H9 (cell line): ENCODE data around the gene TTC33. TPM values are rescaled to one million over a fixed set of nuclear protein-coding genes. Genes with fewer than 3 reads are reported as not detected.
A peak's percentile ranks its signal among the peaks of the same experiment; 100 is the strongest.

ENCODE experiments used
- DNase-seq: peaks from one replicate; pipeline ENCODE4 v3.0.0-alpha.2; 2017
- H2AFZ ChIP-seq: one replicate; pipeline ENCODE4 v1.6.1; 2013; ENCODE audit warnings: mild to moderate bottlenecking, low read length, control low read depth, moderate library complexity
- H2AK5ac ChIP-seq: 2 replicates; pipeline ENCODE4 v1.6.1; 2013; ENCODE audit warnings: low read length, control low read depth, mixed read lengths; ENCODE audit not compliant: insufficient read length
- H2BK120ac ChIP-seq: one replicate; pipeline ENCODE4 v1.6.1; 2013; ENCODE audit warnings: low read depth, mild to moderate bottlenecking, low read length, control low read depth, inconsistent platforms; ENCODE audit not compliant: poor library complexity, severe bottlenecking
- H2BK12ac ChIP-seq: 2 replicates; pipeline ENCODE4 v1.6.1; 2013; ENCODE audit warnings: low read length, control low read depth, mixed read lengths, low read depth; ENCODE audit not compliant: insufficient read length
- H2BK15ac ChIP-seq: 2 replicates; pipeline ENCODE4 v1.6.1; 2013; ENCODE audit warnings: low read depth, low read length, control low read depth
- H2BK20ac ChIP-seq: one replicate; pipeline ENCODE4 v1.6.1; 2013; ENCODE audit warnings: low read depth, mild to moderate bottlenecking, low read length, control low read depth, inconsistent platforms; ENCODE audit not compliant: poor library complexity, severe bottlenecking
- H2BK5ac ChIP-seq: 2 replicates; pipeline ENCODE4 v1.6.1; 2013; ENCODE audit warnings: low read length, control low read depth, mixed read lengths; ENCODE audit not compliant: insufficient read length
- H3K14ac ChIP-seq: 2 replicates; pipeline ENCODE4 v1.6.1; 2013; ENCODE audit warnings: low read length, control low read depth; ENCODE audit not compliant: insufficient read depth
- H3K18ac ChIP-seq: 2 replicates; pipeline ENCODE4 v1.6.1; 2013; ENCODE audit warnings: low read depth, mild to moderate bottlenecking, mixed read lengths, low read length, control low read depth; ENCODE audit not compliant: insufficient read length
- H3K23ac ChIP-seq: 2 replicates; pipeline ENCODE4 v1.6.1; 2013; ENCODE audit warnings: low read length, control low read depth, mixed read lengths, low read depth; ENCODE audit not compliant: insufficient read length
- H3K23me2 ChIP-seq: 2 replicates; pipeline ENCODE4 v1.6.1; 2013; ENCODE audit warnings: low read depth, mild to moderate bottlenecking, mixed read lengths, low read length, control low read depth; ENCODE audit not compliant: insufficient read length, poor library complexity, severe bottlenecking
- H3K27ac ChIP-seq: 2 replicates; pipeline ENCODE4 v1.5.1; 2013; ENCODE audit warnings: low read length, control low read depth, mixed read lengths, low read depth; ENCODE audit not compliant: insufficient read length
- H3K27me3 ChIP-seq: 2 replicates; pipeline ENCODE4 v1.6.1; 2013; ENCODE audit warnings: low read length, control low read depth, inconsistent platforms; ENCODE audit not compliant: insufficient read depth
- H3K4ac ChIP-seq: 2 replicates; pipeline ENCODE4 v1.6.1; 2013; ENCODE audit warnings: low read depth, mild to moderate bottlenecking, control low read depth, inconsistent platforms, low read length, moderate library complexity
- H3K4me1 ChIP-seq: 2 replicates; pipeline ENCODE4 v1.6.1; 2013; ENCODE audit warnings: low read length, control low read depth, inconsistent platforms; ENCODE audit not compliant: insufficient read depth
- H3K4me2 ChIP-seq: 2 replicates; pipeline ENCODE4 v1.6.1; 2013; ENCODE audit warnings: low read length, control low read depth, mixed read lengths; ENCODE audit not compliant: insufficient read length, insufficient read depth
- H3K56ac ChIP-seq: 2 replicates; pipeline ENCODE4 v1.6.1; 2013; ENCODE audit warnings: low read depth, mild to moderate bottlenecking, mixed read lengths, low read length, control low read depth; ENCODE audit not compliant: insufficient read length
- H3K79me1 ChIP-seq: 2 replicates; pipeline ENCODE4 v1.6.1; 2013; ENCODE audit warnings: low read depth, mild to moderate bottlenecking, moderate library complexity, low read length, control low read depth, inconsistent platforms; ENCODE audit not compliant: insufficient read depth, poor library complexity, severe bottlenecking
- H3K79me2 ChIP-seq: 2 replicates; pipeline ENCODE4 v1.6.1; 2013; ENCODE audit warnings: low read length, control low read depth, inconsistent platforms; ENCODE audit not compliant: insufficient read depth
- H3K9ac ChIP-seq: 2 replicates; pipeline ENCODE4 v1.6.1; 2013; ENCODE audit warnings: low read length, control low read depth, mixed read lengths; ENCODE audit not compliant: insufficient read length; ENCODE audit errors: extremely low read depth
- H3K9me3 ChIP-seq: one replicate; pipeline ENCODE4 v1.6.1; 2013; ENCODE audit warnings: low read depth, low read length, inconsistent platforms; ENCODE audit not compliant: control insufficient read depth
- H3T11ph ChIP-seq: one replicate; pipeline ENCODE4 v1.6.1; 2013; ENCODE audit warnings: mild to moderate bottlenecking, low read length, control low read depth, inconsistent platforms
- H4K20me1 ChIP-seq: one replicate; pipeline ENCODE4 v1.6.1; 2013; ENCODE audit not compliant: control insufficient read depth, insufficient read length, insufficient read depth
- H4K5ac ChIP-seq: 2 replicates; pipeline ENCODE4 v1.6.1; 2013; ENCODE audit warnings: low read depth, mild to moderate bottlenecking, mixed read lengths, low read length, control low read depth; ENCODE audit not compliant: insufficient read length
- H4K8ac ChIP-seq: replicated peaks from 2 replicates; pipeline ENCODE4 v1.6.1; 2013; ENCODE audit warnings: low read length, control low read depth, mixed read lengths, low read depth; ENCODE audit not compliant: insufficient read length
- H4K91ac ChIP-seq: 2 replicates; pipeline ENCODE4 v1.6.1; 2013; ENCODE audit warnings: low read depth, mild to moderate bottlenecking, moderate library complexity, mixed read lengths, low read length, control low read depth; ENCODE audit not compliant: insufficient read length
- H3K27ac Mint-ChIP-seq, 3 experiments: 2 replicates in 2 of 3; 3 replicates in 1 of 3; pipeline ENCODE4 v1.8.0; 2020 to 2021; ENCODE audit warnings: mixed read lengths in 3 of 3, mild to moderate bottlenecking in 1 of 3, moderate library complexity in 1 of 3
- H3K27me3 Mint-ChIP-seq: 2 replicates; pipeline ENCODE4 v1.8.0; 2021; ENCODE audit warnings: low read depth, mild to moderate bottlenecking, moderate library complexity, mixed read lengths
- H3K36me3 Mint-ChIP-seq, 3 experiments: 2 replicates in 2 of 3; 3 replicates in 1 of 3; pipeline ENCODE4 v1.8.0; 2020 to 2021; ENCODE audit warnings: low read depth in 3 of 3, mixed read lengths in 3 of 3; ENCODE audit not compliant: insufficient read depth in 1 of 3
- H3K4me1 Mint-ChIP-seq, 2 experiments: 2 replicates each; pipeline ENCODE4 v1.8.0; 2020; ENCODE audit warnings: mixed read lengths in 2 of 2
- H3K4me3 Mint-ChIP-seq, 2 experiments: 2 replicates in 1 of 2; 3 replicates in 1 of 2; pipeline ENCODE4 v1.8.0; 2020 to 2021; ENCODE audit warnings: mild to moderate bottlenecking in 2 of 2, mixed read lengths in 2 of 2, moderate library complexity in 1 of 2
- H3K9me3 Mint-ChIP-seq, 2 experiments: 2 replicates in 1 of 2; 3 replicates in 1 of 2; pipeline ENCODE4 v1.8.0; 2020; ENCODE audit warnings: mild to moderate bottlenecking in 2 of 2, mixed read lengths in 2 of 2, moderate library complexity in 1 of 2
- WGBS: extraction: QIAGEN DNeasy Blood & Tissue Kit; methylation state at CpG from one replicate; pipeline ENCODE4 v1.1.7; 2013; ENCODE audit warnings: missing lambda C conversion rate, low lambda C conversion rate, mixed read lengths; ENCODE audit not compliant: insufficient read length; ENCODE audit errors: extremely low coverage; 5-methylcytosine and 5-hydroxymethylcytosine counted together
- total RNA-seq: library from RNA; stranded (reverse); gene quantifications from 2 replicates; pipeline ENCODE4 v1.2.1, GENCODE V29; 2021
- TF ChIP-seq, protein P1 (sequence below): fragments of 200-600 bp; sonication (generic); conservative IDR thresholded peaks from 3 replicates; pipeline ENCODE4 v1.8.0; 2021; ENCODE audit warnings: antibody characterized with exemption, mild to moderate bottlenecking

The TTC33 gene
- total RNA-seq, 1 experiment from 2014 or later = 7.3 TPM

DNA sequence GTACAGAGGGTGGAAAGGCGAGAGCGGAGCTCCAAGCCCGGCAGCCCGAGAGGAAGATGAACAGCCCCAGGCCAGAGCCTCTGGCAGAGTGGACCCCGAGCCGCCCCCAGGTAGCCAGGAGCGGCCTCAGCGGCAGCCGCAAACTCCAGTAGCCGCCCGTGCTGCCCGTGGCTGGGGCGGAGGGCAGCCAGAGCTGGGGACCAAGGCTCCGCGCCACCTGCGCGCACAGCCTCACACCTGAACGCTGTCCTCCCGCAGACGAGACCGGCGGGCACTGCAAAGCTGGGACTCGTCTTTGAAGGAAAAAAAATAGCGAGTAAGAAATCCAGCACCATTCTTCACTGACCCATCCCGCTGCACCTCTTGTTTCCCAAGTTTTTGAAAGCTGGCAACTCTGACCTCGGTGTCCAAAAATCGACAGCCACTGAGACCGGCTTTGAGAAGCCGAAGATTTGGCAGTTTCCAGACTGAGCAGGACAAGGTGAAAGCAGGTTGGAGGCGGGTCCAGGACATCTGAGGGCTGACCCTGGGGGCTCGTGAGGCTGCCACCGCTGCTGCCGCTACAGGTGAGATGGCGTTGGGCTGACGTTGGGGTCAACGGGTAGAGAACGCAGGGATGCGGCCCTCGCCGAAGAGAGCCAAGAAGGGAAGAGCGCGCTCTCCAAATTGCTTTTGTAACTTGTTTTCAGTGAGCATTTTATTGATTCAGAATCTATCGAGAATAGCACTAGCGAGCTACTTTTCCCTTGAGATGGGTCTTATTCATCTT, 75.7 kb downstream of the TTC33 start, which contains the start of gene PTGER4:
Gene PTGER4, plus strand, starts transcription at position 3 of the 769 bp plus-strand sequence. CDS start 1,079 bp downstream, outside the sequence.
- Histone ChIP-seq H4K8ac (no peak within 1 kb of the TSS), H3K23ac (no peak within 1 kb of the TSS), H3K4me1 (peaks cover 5% of the 10 kb centered on the region; the same call in 1 of the 2 replicates), H2BK20ac (no peak within 1 kb of the TSS), H3K4me2 (peak within 1 kb of the TSS; percentile 81), H3K4ac (no peak within 1 kb of the TSS), H3K79me1 (no peaks in the 10 kb centered on the region), H3K27ac (no peak within 1 kb of the TSS), H3K18ac (peak within 1 kb of the TSS; percentile 21), H3K79me2 (no peaks in the 10 kb centered on the region), H3T11ph (no peak within 1 kb of the TSS), H2AK5ac (no peak within 1 kb of the TSS), H3K9me3 (no peaks in the 10 kb centered on the region), H2BK120ac (no peak within 1 kb of the TSS), H2BK5ac (no peak within 1 kb of the TSS), H2AFZ (peak within 1 kb of the TSS; percentile 85), H4K20me1 (no peaks in the 10 kb centered on the region), H3K56ac (no peak within 1 kb of the TSS), H3K9ac (no peak within 1 kb of the TSS), H4K5ac (no peak within 1 kb of the TSS), H2BK12ac (no peak within 1 kb of the TSS), H2BK15ac (no peak within 1 kb of the TSS), H4K91ac (no peak within 1 kb of the TSS), H3K23me2 (peaks cover 27% of the 10 kb centered on the region), H3K14ac (no peak within 1 kb of the TSS; the same call in 1 of the 2 replicates), H3K27me3 (peaks cover 29% of the 10 kb centered on the region)
- Mint-ChIP-seq H3K4me1 (peaks cover 39 to 43% of the 10 kb centered on the region in 2 experiments), H3K36me3 (peaks cover 0 to 3% (median 0%) of the 10 kb centered on the region in 3 experiments; a peak in 1 of 7 replicates), H3K9me3 (peaks cover 3% of the 10 kb centered on the region in 2 experiments; a peak in 3 of 5 replicates), H3K4me3 (peak within 1 kb of the TSS; percentile 81 to 89), H3K27me3 (peaks cover 57% of the 10 kb centered on the region), H3K27ac (peak within 1 kb of the TSS; percentile 17 to 76 (median 53); a peak in 5 of 7 replicates)
- DNase-seq = peak; percentile 57
- TF ChIP-seq, protein P1, sequence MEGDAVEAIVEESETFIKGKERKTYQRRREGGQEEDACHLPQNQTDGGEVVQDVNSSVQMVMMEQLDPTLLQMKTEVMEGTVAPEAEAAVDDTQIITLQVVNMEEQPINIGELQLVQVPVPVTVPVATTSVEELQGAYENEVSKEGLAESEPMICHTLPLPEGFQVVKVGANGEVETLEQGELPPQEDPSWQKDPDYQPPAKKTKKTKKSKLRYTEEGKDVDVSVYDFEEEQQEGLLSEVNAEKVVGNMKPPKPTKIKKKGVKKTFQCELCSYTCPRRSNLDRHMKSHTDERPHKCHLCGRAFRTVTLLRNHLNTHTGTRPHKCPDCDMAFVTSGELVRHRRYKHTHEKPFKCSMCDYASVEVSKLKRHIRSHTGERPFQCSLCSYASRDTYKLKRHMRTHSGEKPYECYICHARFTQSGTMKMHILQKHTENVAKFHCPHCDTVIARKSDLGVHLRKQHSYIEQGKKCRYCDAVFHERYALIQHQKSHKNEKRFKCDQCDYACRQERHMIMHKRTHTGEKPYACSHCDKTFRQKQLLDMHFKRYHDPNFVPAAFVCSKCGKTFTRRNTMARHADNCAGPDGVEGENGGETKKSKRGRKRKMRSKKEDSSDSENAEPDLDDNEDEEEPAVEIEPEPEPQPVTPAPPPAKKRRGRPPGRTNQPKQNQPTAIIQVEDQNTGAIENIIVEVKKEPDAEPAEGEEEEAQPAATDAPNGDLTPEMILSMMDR = no peak
- WGBS = no CpG with 5 or more reads among the region's 44 CpGs
